ENCODE data around the gene MPPED2. TPM values are rescaled to one million over a fixed set of nuclear protein-coding genes. Genes with fewer than 3 reads are reported as not detected.

Gene MPPED2
- total RNA-seq, 1 donor from 2014 or later: 25.9 TPM

DNA sequence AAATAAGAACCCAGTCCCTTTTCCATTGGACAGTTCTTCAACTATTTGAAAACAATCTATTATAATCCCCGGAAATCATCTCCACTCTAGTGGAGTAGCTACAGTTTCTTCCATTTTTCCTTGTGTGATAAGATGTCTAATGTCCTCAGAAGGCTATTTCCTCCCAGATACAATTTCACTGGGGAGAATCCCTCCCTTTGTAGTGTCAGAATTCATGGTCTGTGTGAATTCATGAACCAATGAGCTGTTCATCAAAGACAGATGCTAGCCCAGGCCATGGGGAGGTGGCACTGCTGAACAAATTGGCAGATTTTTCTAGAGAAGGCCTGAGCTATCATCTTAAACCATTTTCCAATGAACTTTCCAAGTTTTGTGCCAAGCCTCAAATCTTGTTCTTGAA is 45.4 kb downstream of the MPPED2 start:
- peaks cover 4% of the 10 kb centered on the region for H3K4me1 Mint-ChIP-seq (ENCODE audit: low read depth)
- TF ChIP-seq CTCF (IDR thresholded peaks at IDR 0.05; ENCODE audit: unreplicated experiment): no peak
- H3K27ac Mint-ChIP-seq: no peak overlapping the region
- H3K4me3 Mint-ChIP-seq (ENCODE audit: low read depth): no peak overlapping the region
- peaks cover 2% of the 10 kb centered on the region for H3K36me3 Mint-ChIP-seq (ENCODE audit: insufficient read depth)
- no peaks in the 10 kb centered on the region for H3K27me3 Mint-ChIP-seq
- DNase-seq (ENCODE audit: low spot score, unreplicated experiment): no peak
- H3K9me3 Mint-ChIP-seq (ENCODE audit: low read depth): no peaks in the 10 kb centered on the region

DNA sequence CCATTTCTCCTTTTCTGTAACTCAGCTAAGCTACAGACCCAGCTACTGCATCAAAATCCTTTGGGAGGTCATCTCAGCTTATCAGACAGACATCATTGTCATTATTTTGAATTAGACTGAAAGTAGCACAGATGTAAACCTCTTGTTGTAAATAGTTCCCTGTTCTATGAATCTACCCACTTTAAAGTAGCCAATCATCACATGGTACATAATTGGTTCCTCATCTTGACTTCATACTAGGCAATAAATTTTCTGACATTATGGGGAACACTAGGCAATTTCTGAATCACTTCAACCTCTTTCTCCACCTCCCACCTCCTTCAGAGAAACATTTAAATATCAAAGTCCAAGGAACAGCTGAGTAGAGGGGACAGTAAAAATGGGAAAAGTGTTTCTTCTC is 47.9 kb downstream of the MPPED2 start:
- TF ChIP-seq CTCF (IDR thresholded peaks at IDR 0.05; ENCODE audit: unreplicated experiment): no peak
- no peak for DNase-seq (ENCODE audit: low spot score, unreplicated experiment)
- Mint-ChIP-seq H3K4me1 (ENCODE audit: low read depth) (peaks cover 6% of the 10 kb centered on the region), H3K4me3 (ENCODE audit: low read depth) (no peak overlapping the region), H3K36me3 (ENCODE audit: insufficient read depth) (peaks cover 2% of the 10 kb centered on the region), H3K27me3 (no peaks in the 10 kb centered on the region), H3K27ac (no peak overlapping the region), H3K9me3 (ENCODE audit: low read depth) (no peaks in the 10 kb centered on the region)

GRCh38 chr11:30535818-30536217 is 50.3 kb downstream of the MPPED2 start:
- no peak for TF ChIP-seq CTCF (IDR thresholded peaks at IDR 0.05; ENCODE audit: unreplicated experiment)
- H3K27ac Mint-ChIP-seq: no peak overlapping the region
- no peaks in the 10 kb centered on the region for H3K27me3 Mint-ChIP-seq
- peaks cover 6% of the 10 kb centered on the region for H3K4me1 Mint-ChIP-seq (ENCODE audit: low read depth)
- no peak overlapping the region for H3K4me3 Mint-ChIP-seq (ENCODE audit: low read depth)
- H3K36me3 Mint-ChIP-seq (ENCODE audit: insufficient read depth): peaks cover 2% of the 10 kb centered on the region
- no peaks in the 10 kb centered on the region for H3K9me3 Mint-ChIP-seq (ENCODE audit: low read depth)
- DNase-seq (ENCODE audit: low spot score, unreplicated experiment): no peak

- no peak for TF ChIP-seq CTCF (IDR thresholded peaks at IDR 0.05; ENCODE audit: unreplicated experiment)
- Mint-ChIP-seq H3K36me3 (ENCODE audit: insufficient read depth) (no peaks in the 10 kb centered on the region), H3K4me1 (ENCODE audit: low read depth) (peaks cover 6% of the 10 kb centered on the region), H3K27me3 (no peaks in the 10 kb centered on the region), H3K4me3 (ENCODE audit: low read depth) (no peak overlapping the region), H3K27ac (no peak overlapping the region), H3K9me3 (ENCODE audit: low read depth) (no peaks in the 10 kb centered on the region)
- DNase-seq (ENCODE audit: low spot score, unreplicated experiment): no peak
Observed at GRCh38 chr11:30533445-30533947, 52.7 kb downstream of the MPPED2 start.

DNA sequence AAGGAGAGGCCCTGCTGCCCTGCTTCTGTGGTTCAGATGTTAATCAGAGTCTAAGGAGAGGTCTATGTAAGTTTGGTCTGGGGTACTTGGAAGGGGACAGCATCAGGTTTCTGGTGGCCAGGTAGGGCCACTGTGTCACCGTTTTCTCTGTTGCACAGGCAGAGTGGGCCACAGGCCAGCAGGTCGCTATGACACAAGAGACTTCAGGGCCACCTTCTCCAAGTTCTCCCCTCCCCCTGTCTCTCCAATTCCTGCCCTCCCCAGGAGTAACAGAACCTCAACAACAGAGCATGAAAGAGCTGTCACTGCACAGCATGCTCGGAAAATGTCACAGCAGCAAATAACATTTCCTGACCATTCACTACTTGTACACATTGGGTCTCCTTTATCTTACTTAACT is 58.6 kb downstream of the MPPED2 start:
- H3K9me3 Mint-ChIP-seq (ENCODE audit: low read depth): no peaks in the 10 kb centered on the region
- H3K27me3 Mint-ChIP-seq: no peaks in the 10 kb centered on the region
- no peak overlapping the region for H3K4me3 Mint-ChIP-seq (ENCODE audit: low read depth)
- H3K36me3 Mint-ChIP-seq (ENCODE audit: insufficient read depth): no peaks in the 10 kb centered on the region
- peaks cover 14% of the 10 kb centered on the region for H3K4me1 Mint-ChIP-seq (ENCODE audit: low read depth)
- no peak for TF ChIP-seq CTCF (IDR thresholded peaks at IDR 0.05; ENCODE audit: unreplicated experiment)
- no peak for DNase-seq (ENCODE audit: low spot score, unreplicated experiment)
- H3K27ac Mint-ChIP-seq: peak overlapping the region; percentile 1
